GM12874 (cell line): ENCODE measurements around the gene GPATCH2L.

Source experiments
- TF ChIP-seq, protein P1 (sequence below): IDR thresholded peaks from 2 replicates; pipeline ENCODE4 v1.5.1; 2011; ENCODE audit warnings: low read depth, mild to moderate bottlenecking, control low read depth, low read length, moderate library complexity; ENCODE audit not compliant: insufficient read depth

GPATCH2L gene

GRCh38 chr14:76151398-76152332 lies at the start of gene GPATCH2L:
Gene GPATCH2L (plus strand): TSS chr14:76151922. CDS start chr14:76154364, 2,442 bp downstream.
- TF ChIP-seq, protein P1, sequence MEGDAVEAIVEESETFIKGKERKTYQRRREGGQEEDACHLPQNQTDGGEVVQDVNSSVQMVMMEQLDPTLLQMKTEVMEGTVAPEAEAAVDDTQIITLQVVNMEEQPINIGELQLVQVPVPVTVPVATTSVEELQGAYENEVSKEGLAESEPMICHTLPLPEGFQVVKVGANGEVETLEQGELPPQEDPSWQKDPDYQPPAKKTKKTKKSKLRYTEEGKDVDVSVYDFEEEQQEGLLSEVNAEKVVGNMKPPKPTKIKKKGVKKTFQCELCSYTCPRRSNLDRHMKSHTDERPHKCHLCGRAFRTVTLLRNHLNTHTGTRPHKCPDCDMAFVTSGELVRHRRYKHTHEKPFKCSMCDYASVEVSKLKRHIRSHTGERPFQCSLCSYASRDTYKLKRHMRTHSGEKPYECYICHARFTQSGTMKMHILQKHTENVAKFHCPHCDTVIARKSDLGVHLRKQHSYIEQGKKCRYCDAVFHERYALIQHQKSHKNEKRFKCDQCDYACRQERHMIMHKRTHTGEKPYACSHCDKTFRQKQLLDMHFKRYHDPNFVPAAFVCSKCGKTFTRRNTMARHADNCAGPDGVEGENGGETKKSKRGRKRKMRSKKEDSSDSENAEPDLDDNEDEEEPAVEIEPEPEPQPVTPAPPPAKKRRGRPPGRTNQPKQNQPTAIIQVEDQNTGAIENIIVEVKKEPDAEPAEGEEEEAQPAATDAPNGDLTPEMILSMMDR: no peak

GRCh38 chr14:76104802-76105355 lies 46.8 kb upstream of the GPATCH2L start:
- TF ChIP-seq, protein P1: no peak

DNA sequence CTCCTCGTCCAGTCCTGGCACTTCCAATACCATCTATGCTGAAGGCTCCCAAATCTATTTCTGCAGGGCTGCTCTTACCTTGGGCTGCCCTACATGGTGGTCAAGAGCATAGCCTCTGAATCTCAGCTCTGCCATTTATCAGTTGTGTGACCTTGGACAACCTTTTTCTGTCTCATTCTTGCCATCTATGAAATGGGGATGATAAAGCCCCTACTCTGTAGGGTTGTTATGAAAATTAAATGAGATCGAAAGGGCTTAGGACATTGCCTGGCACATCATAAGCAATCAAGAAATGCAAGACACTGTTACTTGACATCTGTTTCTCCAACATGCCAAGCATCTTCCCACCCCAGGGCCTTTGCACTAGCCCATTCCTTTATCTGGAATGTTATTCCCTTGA lies 45.5 kb upstream of the GPATCH2L start:
- TF ChIP-seq, protein P1: no peak

GRCh38 chr14:76109087-76109880 lies 42.4 kb upstream of the GPATCH2L start:
- TF ChIP-seq, protein P1: no peak

DNA sequence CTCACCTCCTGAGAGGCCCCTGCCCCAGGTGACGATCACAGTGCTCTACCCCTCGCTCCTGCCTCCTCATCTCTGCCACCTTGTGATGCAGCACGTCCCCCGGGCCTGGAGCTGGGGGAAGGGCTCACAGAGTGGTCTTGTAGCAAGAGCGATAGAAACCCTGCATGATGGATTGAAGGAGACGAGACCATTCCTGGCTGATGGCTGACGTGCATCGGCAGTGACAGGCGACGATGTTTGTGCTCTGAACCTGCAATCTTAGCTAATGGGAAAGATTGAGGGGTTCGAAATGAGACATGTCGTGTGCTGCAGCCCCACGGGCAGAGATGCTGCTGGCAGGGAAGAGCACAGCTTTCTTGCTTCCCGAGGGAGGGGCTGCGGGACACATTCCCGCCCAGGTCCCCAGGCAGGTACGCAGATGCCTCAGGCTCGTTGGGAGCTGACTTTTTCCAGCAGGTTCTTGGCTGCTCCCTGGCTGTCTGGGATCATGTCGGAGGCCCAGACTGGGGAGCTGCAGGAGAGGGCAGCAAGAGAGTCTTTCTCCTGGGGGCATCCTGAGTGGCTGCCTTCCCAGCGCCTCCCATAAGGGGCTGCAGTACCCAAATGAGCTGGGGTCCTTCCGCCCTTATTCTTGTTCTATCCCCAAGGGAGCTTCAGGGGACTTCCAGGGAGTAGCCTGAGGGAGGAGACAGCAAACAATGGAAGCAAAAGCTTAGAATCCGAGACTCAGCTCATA lies 38.7 kb upstream of the GPATCH2L start:
- TF ChIP-seq, protein P1: no peak

DNA sequence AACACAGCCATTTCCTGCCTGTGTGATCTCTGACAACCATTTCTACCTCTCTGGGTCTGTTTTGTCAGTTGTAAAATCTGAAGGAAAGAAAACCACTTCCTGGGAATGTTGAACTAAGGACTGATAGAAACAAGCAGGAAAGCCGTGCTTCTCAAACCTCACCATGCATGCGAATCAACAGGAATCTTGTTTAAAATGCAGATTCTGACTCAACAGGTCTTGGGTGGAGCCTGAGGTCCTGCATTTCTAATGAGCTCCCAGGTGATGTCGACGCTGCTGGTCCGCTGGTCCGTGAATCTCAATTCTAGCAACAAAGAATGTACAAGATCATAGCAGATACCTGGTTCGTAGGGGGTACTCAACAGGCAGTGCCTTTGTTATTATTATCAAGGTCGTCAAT lies 38.0 kb upstream of the GPATCH2L start:
- TF ChIP-seq, protein P1: no peak
